HEK293T (cell line): ENCODE measurements around the gene CUX1.
"Not testable (repeated sequence)": the region's sequence is repeated elsewhere in the genome, so short reads cannot be mapped to it uniquely, and the experiment has no call there.

ENCODE experiments used
- CTCF ChIA-PET: fragments of 350-600 bp; formaldehyde crosslinking; extraction: SDS; loops from one replicate; lab custom pipeline; 2021; ENCODE audit warnings: antibody characterized with exemption, inconsistent platforms; lab: Yijun Ruan, JAX
- POLR2A ChIA-PET: fragments of 350-600 bp; formaldehyde crosslinking; extraction: SDS; loops from one replicate; lab custom pipeline; 2020; ENCODE audit warnings: antibody characterized with exemption, inconsistent platforms; lab: Yijun Ruan, JAX
- DNase-seq: peaks from one replicate; pipeline ENCODE4 v3.0.0; 2012; ENCODE audit warnings: mixed read lengths; ENCODE audit errors: extremely low spot score
- ARNT ChIP-seq: fragments of 450-650 bp; IDR thresholded peaks from 2 replicates; pipeline ENCODE4 v1.6.1; 2017; ENCODE audit warnings: mild to moderate bottlenecking
- BHLHE40 ChIP-seq: fragments of 450-650 bp; IDR thresholded peaks from 2 replicates; pipeline ENCODE4 v1.6.1; 2016; ENCODE audit warnings: mild to moderate bottlenecking, moderate library complexity, borderline replicate concordance
- CTBP1 ChIP-seq: fragments of 450-650 bp; IDR thresholded peaks from 2 replicates; pipeline ENCODE4 v1.6.1; 2016; ENCODE audit warnings: borderline replicate concordance
- ELF4 ChIP-seq: fragments of 450-650 bp; IDR thresholded peaks from 2 replicates; pipeline ENCODE4 v1.6.1; 2017; ENCODE audit warnings: antibody characterized with exemption
- FOXA1 ChIP-seq: fragments of 450-650 bp; IDR thresholded peaks from 2 replicates; pipeline ENCODE4 v1.6.1; 2016; ENCODE audit warnings: mild to moderate bottlenecking
- FOXK2 ChIP-seq: fragments of 450-650 bp; IDR thresholded peaks from 2 replicates; pipeline ENCODE4 v1.6.1; 2016; ENCODE audit warnings: mild to moderate bottlenecking
- FOXM1 ChIP-seq: fragments of 450-650 bp; IDR thresholded peaks from 2 replicates; pipeline ENCODE4 v1.6.1; 2017; ENCODE audit warnings: mild to moderate bottlenecking, borderline replicate concordance
- HDGF ChIP-seq: fragments of 450-650 bp; IDR thresholded peaks from 2 replicates; pipeline ENCODE4 v1.6.1; 2017; ENCODE audit warnings: antibody characterized with exemption, borderline replicate concordance
- L3MBTL2 ChIP-seq: fragments of 450-650 bp; conservative IDR thresholded peaks from 2 replicates; pipeline ENCODE4 v1.6.1; 2016; ENCODE audit warnings: mild to moderate bottlenecking
- LEF1 ChIP-seq: fragments of 450-650 bp; IDR thresholded peaks from 2 replicates; pipeline ENCODE4 v1.6.1; 2017; ENCODE audit warnings: mild to moderate bottlenecking, borderline replicate concordance
- NFRKB ChIP-seq: fragments of 450-650 bp; IDR thresholded peaks from 2 replicates; pipeline ENCODE4 v1.6.1; 2016; ENCODE audit warnings: mild to moderate bottlenecking, moderate library complexity
- PKNOX1 ChIP-seq: fragments of 450-650 bp; IDR thresholded peaks from 2 replicates; pipeline ENCODE4 v1.6.1; 2016
- SP1 ChIP-seq: fragments of 450-650 bp; IDR thresholded peaks from 2 replicates; pipeline ENCODE4 v1.6.1; 2017
- SUZ12 ChIP-seq: fragments of 450-650 bp; IDR thresholded peaks from 2 replicates; pipeline ENCODE4 v1.6.1; 2016; ENCODE audit warnings: mild to moderate bottlenecking
- TARDBP ChIP-seq: fragments of 450-650 bp; IDR thresholded peaks from 2 replicates; pipeline ENCODE4 v1.6.1; 2016
- ZNF384 ChIP-seq: fragments of 450-650 bp; IDR thresholded peaks from 2 replicates; pipeline ENCODE4 v1.6.1; 2016

The CUX1 gene

GRCh38 chr7:101916041-101916800, 98.8 kb downstream of the CUX1 start:
- POLR2A ChIA-PET = no interaction called here
- TF ChIP-seq L3MBTL2 (no peak), FOXM1 (no peak), BHLHE40 (no peak), ARNT (no peak), TARDBP (no peak), ZNF384 (no peak)
- no peak for DNase-seq
- CTCF ChIA-PET = interaction anchor here (0.7 kb wide), 1 partner anchor 76 kb away, joined by 3 read pairs; no protein-coding TSS in a partner anchor

GRCh38 chr7:101916876-101917275, 99.5 kb downstream of the CUX1 start:
- no peak for TF ChIP-seq NFRKB
- TF ChIP-seq FOXK2 = no peak
- no peak for TF ChIP-seq SUZ12
- TF ChIP-seq PKNOX1 = no peak
- TF ChIP-seq TARDBP = no peak
- no peak for TF ChIP-seq CTBP1
- TF ChIP-seq BHLHE40 = no peak
- TF ChIP-seq ZNF384 = no peak
- TF ChIP-seq SP1 = no peak
- TF ChIP-seq ARNT = no peak
- no peak for TF ChIP-seq L3MBTL2
- no peak for TF ChIP-seq ELF4
- TF ChIP-seq LEF1 = no peak
- no peak for TF ChIP-seq HDGF
- no peak for TF ChIP-seq FOXM1
- TF ChIP-seq FOXA1 = no peak
- ChIA-PET CTCF (no interaction called here), POLR2A (no interaction called here)
- no peak for DNase-seq

GRCh38 chr7:101917566-101917965, 100.1 kb downstream of the CUX1 start:
- DNase-seq = no peak
- TF ChIP-seq HDGF (no peak), FOXA1 (no peak), ELF4 (no peak), BHLHE40 (no peak), SP1 (no peak), SUZ12 (no peak), ZNF384 (no peak), PKNOX1 (no peak), ARNT (no peak), FOXM1 (no peak), L3MBTL2 (no peak), LEF1 (no peak), CTBP1 (no peak)
- ChIA-PET POLR2A (no interaction called here), CTCF (no interaction called here)

- no peak for TF ChIP-seq HDGF
- TF ChIP-seq L3MBTL2 = no peak
- no peak for TF ChIP-seq TARDBP
- TF ChIP-seq FOXA1 = no peak
- no peak for TF ChIP-seq SP1
- TF ChIP-seq FOXM1 = no peak
- TF ChIP-seq FOXK2 = no peak
- DNase-seq = no peak
- POLR2A ChIA-PET = no interaction called here
- CTCF ChIA-PET = no interaction called here
Observed at GRCh38 chr7:101918426-101918825, 101.0 kb downstream of the CUX1 start.

GRCh38 chr7:101919363-101920115, 102.1 kb downstream of the CUX1 start:
- ChIA-PET POLR2A (no interaction called here), CTCF (interaction anchor here (0.6 to 0.7 kb wide), 2 partner anchors 57 to 253 kb away, joined by 3 to 4 read pairs; no protein-coding TSS in a partner anchor)
- TF ChIP-seq NFRKB = no peak
- TF ChIP-seq BHLHE40 = no peak
- no peak for TF ChIP-seq SUZ12
- TF ChIP-seq PKNOX1 = no peak
- no peak for TF ChIP-seq FOXM1

GRCh38 chr7:101921061-101921460, 103.6 kb downstream of the CUX1 start:
- ChIA-PET CTCF (no interaction called here), POLR2A (interaction anchor here (0.6 kb wide), 1 partner anchor 116 kb away, joined by 3 read pairs; no protein-coding TSS in a partner anchor)
- no peak for DNase-seq
- TF ChIP-seq L3MBTL2 (no peak), BHLHE40 (no peak), CTBP1 (no peak), PKNOX1 (no peak), ELF4 (no peak), FOXK2 (no peak), ZNF384 (no peak), ARNT (no peak), FOXM1 (no peak)

More at GRCh38 chr7:101919363-101920115, 102.1 kb downstream of the CUX1 start:
- no peak for DNase-seq

- POLR2A ChIA-PET = interaction anchor here (0.6 kb wide), 1 partner anchor 115 kb away, joined by 3 read pairs; no protein-coding TSS in a partner anchor
- CTCF ChIA-PET, DNase-seq: not testable (repeated sequence)
Observed at GRCh38 chr7:101921546-101922489, 104.4 kb downstream of the CUX1 start.
